ENCODE measurements around the gene SLC16A8.
"Not testable (repeated sequence)": the region's sequence is repeated elsewhere in the genome, so short reads cannot be mapped to it uniquely, and the experiment has no call there.

SLC16A8 gene

GRCh38 chr22:38083931-38084631 lies at the start of gene SLC16A8:
Gene SLC16A8, minus strand, starts transcription at chr22:38084184. Its CDS starts 1,311 bp downstream, at chr22:38082873.
- DNase-seq (ENCODE audit: low spot score): no peak

- no peak for DNase-seq (ENCODE audit: low spot score)
Observed at GRCh38 chr22:38133331-38133730, 49.3 kb upstream of the SLC16A8 start.

- no peak for DNase-seq (ENCODE audit: low spot score)
Observed at GRCh38 chr22:38132794-38133193, 48.8 kb upstream of the SLC16A8 start.

- no peak for DNase-seq (ENCODE audit: low spot score)
Observed at GRCh38 chr22:38132136-38132535, 48.2 kb upstream of the SLC16A8 start.

DNA sequence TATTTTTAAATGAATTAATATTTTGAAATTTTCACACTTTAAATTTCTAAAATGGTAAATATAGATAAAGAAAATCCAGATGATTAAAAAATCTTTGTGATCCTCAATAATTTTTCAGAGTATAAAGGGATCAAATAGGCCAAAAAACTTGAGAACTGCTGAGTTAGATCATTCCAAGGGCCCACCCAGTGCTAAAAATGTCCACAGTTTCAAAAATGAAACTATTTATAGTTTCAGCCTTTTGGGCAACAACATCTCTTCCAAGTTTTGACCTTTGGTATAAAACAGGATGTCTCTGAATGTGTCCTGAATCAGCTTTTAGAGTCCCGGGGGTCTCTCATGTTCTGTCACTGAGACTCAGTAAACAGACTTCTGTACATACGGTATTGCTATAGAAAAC lies 47.4 kb upstream of the SLC16A8 start:
- DNase-seq (ENCODE audit: low spot score): no peak

DNA sequence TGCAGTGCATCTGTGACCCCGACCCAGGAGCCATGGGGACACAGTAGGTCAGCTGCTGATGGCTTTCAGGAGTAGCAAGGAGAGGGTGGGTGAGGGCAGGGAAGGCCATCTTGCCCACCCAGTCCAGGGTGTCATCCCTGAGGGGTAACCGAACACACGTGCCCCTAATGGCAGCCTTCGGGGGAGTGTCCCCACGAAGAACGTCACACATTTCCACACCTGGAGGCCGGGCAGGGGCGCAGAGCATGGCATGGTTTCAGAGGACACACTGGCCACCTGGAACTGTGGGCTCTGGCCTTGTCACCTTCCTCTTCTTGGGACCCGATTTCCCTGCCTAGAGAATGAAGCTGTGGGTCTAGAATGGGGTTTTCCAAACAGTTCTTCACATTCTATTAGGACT lies 45.9 kb upstream of the SLC16A8 start:
- no peak for DNase-seq (ENCODE audit: low spot score)

DNA sequence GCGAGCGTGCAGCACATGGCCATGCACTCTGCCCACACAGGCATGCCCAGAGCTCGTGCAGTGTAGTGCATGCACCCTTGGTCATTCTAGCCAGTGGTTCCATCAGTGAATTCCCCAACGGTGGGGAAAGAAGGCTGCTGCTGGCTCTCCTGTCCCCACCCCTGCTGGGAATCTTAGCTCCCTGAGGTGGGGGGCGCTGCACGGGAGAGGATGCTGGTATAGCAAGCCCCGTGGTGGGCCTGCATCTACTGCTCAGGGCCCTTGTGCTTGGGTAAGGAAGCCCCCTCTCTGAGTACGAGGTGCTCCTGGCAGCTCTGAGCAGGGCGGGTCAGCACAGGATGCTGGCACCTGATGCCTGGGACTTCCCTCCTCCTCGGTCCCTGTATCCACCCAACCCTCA lies 45.0 kb upstream of the SLC16A8 start:
- no peak for DNase-seq (ENCODE audit: low spot score)

DNA sequence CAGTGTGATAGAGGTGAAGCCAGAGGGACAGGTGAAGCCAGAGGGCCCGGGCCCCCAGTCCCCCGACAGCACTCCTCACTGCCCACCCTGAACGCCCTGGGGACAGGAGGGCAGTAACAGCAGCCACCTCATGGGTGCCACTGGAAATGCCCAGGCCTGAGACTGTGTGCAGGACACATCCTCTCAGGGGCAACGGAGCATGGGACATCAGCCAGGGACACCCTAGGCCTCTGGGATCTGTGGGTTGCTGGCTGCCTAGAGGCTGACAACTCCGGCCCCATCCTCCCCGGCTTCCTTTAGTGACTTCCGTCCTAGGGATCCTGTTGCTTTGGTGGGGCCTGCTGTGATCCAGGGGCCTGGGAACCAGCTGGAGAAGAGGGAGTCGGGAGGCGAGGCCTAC lies 43.9 kb upstream of the SLC16A8 start:
- DNase-seq (ENCODE audit: low spot score): no peak

DNA sequence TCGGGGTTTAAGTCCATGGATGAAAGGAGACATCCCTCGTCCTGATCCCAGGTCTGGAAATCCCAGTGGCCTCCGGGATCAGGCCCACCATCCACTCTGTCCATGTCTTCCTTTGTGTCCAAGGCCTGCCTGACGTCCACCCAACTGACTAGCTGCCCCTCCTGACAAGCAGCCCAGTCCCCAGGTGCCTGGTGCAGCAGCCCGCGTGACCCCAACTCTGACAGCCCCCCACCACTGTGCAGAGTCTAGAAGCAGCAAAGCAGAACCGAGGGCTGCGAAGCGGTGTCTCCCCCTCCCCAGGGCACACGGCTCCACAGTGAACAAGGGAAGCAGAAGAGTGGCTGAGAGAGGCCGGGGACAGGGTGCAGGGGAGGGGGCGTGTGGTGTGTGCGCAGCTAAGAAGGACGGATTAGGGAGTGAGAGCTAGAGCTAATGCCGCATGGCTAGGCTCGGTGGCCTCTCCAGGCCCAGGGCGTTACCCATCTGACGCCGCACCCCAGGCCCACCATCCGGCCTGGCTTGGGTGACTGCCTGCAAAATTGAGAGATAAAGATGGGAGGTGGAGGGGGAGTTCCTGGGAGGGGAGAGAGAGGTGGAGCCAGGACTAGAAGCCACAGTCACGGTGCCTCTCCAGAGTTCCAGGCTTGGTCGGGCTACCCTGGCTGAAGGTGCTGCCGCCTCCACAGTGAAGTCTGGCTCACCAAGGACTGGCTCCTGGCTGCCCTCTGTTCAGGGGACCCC lies 43.1 kb upstream of the SLC16A8 start:
- no peak for DNase-seq (ENCODE audit: low spot score)

DNA sequence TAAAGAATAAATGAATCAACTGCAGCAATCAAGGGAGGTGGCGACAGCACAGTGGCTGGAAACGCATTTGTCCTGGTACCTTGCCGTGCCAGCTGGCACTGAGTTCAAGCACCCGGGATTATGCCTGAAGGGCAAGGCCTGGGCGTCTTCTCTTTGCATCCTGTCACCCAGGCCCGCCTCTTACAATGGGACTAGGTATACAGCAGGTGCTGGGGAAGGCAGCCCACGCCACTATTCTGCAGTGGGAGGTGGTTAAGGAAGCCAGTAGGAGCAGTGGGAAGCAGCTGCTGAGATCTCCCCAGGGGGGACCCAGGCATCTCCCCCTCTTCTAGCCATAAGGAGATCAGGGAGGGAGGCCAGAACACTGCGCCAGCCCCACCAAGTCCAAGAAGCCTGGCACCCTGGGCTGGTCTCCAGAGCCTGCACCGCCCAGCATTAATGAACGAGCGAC lies 41.8 kb upstream of the SLC16A8 start:
- no peak for DNase-seq (ENCODE audit: low spot score)

GRCh38 chr22:38125038-38125610 lies 41.1 kb upstream of the SLC16A8 start:
- DNase-seq (ENCODE audit: low spot score): no peak

DNA sequence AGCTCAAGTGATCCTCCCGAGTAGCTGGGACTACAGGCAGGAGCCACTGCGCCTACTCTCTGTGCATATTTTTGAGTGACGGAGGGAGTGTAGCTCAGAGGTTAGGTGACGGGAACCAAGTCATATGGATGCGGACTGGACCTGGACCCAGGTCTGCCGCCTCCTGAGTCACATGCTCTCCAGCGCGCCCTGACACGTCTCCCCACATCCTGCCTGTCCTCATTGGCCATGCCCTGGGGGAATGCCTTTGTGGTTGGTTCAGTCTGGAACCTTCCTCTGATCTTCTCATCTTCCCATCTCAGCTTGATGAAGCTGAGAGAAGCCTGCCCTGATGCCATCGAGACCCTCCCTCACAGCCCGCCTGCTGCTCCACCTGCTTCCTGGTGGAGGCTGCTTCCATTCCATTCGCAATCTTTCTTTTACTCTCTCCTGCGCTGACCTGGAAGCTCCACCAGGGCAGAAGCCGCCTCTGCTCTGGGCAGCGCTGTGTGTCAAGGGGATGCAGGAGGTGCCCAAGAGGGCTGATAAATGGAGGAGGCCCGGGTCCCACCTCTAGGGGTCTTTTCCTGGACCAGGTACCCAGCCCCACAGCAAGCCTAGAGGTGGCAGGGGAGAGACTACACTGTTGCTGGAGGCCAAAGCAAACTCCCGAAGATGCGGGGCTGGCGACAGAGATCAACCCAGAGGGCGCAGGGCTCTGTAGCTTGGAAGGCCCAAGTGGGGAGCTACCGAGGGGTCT lies 40.4 kb upstream of the SLC16A8 start:
- DNase-seq (ENCODE audit: low spot score): no peak

- DNase-seq (ENCODE audit: low spot score): no peak
Observed at GRCh38 chr22:38122616-38123015, 38.6 kb upstream of the SLC16A8 start.

GRCh38 chr22:38120359-38121110 lies 36.6 kb upstream of the SLC16A8 start:
- peak; percentile 14 for DNase-seq (ENCODE audit: low spot score)

DNA sequence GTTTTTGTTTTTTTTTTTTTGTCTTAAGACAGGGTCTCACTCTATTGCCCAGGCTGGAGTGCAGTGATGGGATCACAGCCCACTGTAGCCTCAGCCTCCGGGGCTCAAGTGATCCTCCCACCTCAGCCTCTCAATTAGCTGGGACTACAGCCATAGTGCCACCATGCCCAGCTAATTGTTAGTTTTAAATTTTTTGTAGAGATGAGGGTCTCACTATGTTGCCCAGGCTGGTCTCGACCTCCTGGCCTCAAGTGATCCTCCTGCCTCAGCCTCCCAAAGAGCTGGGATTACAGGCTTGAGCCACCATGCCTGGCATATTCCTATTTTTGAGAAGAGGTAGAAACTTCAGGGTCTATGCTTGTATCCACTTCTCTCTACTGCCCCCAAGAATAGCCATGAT lies 34.8 kb upstream of the SLC16A8 start:
- DNase-seq (ENCODE audit: low spot score): not testable (repeated sequence)

DNA sequence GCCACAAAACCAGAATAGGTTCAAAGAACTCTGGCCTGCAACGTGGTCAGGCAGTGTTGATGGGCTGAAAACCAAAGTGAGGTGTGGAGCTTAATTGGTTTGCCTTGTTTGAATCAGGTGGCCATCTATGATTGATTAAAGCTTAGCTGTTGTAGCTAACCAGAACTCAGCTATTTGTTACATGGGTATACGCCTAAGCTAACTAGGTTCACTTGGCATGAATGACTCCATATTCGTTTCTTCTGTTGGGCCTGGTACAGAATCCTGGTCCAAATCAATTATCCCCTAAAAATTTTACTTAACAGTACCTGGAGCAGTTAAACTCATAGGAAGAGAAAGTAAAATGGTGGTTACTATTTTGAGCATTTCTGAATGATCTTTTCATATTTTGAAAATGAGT lies 34.2 kb upstream of the SLC16A8 start:
- no peak for DNase-seq (ENCODE audit: low spot score)

- DNase-seq (ENCODE audit: low spot score): not testable (repeated sequence)
Observed at GRCh38 chr22:38117556-38117955, 33.6 kb upstream of the SLC16A8 start.

GRCh38 chr22:38115423-38116205 lies 31.6 kb upstream of the SLC16A8 start:
- DNase-seq (ENCODE audit: low spot score): no peak

- peak; percentile 66 for DNase-seq (ENCODE audit: low spot score)
Observed at GRCh38 chr22:38114484-38115398, 30.8 kb upstream of the SLC16A8 start.

GRCh38 chr22:38112381-38112780 lies 28.4 kb upstream of the SLC16A8 start:
- DNase-seq (ENCODE audit: low spot score): no peak

All from LoVo (cell line).